ENCODE results near the gene FBXL12. TPM values are rescaled to one million over a fixed set of nuclear protein-coding genes. Genes with fewer than 3 reads are reported as not detected.

The FBXL12 gene
- total and polyA plus RNA-seq, 4 donors = 10.0 to 11.7 (median 10.3) TPM

DNA sequence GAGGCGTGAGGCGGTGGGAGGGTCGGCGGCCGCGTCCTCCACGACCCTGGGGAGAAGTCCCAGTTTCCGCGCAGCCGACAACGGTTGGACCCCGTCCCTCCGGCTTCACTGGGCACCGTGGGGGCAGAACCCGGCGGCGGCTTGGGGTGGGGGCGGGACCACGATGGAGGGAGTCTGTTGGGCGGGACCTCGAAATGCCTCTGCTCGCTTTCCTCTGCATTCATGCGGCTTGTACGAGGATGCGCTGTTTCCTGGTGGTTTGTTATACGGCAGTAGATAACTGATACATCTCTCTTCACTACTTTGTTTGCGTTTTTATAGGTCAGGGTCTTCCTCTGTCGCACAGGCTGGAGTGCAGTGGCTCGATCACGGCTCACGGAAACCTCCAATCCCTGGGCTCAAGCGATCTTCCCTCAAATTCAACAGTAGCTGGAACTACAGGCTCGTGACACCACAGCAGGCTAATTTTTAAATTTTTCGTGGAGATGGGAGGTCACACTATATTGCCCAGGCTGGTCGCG is 25.7 kb downstream of the FBXL12 start:
- H3K36me3 ChIP-seq (ENCODE audit: control insufficient read depth in 4 of 4, insufficient read depth in 3 of 4, low read depth in 1 of 4, low read length in 3 of 4) = no peaks in the 10 kb centered on the region
- H3K4me1 ChIP-seq (ENCODE audit: control insufficient read depth in 4 of 4, insufficient read depth in 4 of 4, low read length in 3 of 4) = peaks cover 0 to 4% (median 1%) of the 10 kb centered on the region in 4 donors
- WGBS = 19% methylated on average over 36 of the region's 36 CpGs
- no peaks in the 10 kb centered on the region for H3K9me3 ChIP-seq (ENCODE audit: control insufficient read depth in 4 of 4, low read length in 3 of 4)
- H3K9ac ChIP-seq (ENCODE audit: low read depth in 1 of 2, low read length in 2 of 2) = peak overlapping the region; percentile 34 to 47
- TF ChIP-seq RAD21 (IDR thresholded peaks at IDR 0.05) (peak in 1 of 2 donors; percentile 2), FOXA2 (IDR thresholded peaks at IDR 0.05) (no peak), TAF1 (conservative IDR thresholded peaks at IDR 0.05) (no peak), HNF4G (IDR thresholded peaks at IDR 0.05) (no peak), EGR1 (IDR thresholded peaks at IDR 0.05; ENCODE audit: low read depth in 2 of 2) (no peak), RXRA (IDR thresholded peaks at IDR 0.05) (no peak)
- TF ChIP-seq, protein P1, sequence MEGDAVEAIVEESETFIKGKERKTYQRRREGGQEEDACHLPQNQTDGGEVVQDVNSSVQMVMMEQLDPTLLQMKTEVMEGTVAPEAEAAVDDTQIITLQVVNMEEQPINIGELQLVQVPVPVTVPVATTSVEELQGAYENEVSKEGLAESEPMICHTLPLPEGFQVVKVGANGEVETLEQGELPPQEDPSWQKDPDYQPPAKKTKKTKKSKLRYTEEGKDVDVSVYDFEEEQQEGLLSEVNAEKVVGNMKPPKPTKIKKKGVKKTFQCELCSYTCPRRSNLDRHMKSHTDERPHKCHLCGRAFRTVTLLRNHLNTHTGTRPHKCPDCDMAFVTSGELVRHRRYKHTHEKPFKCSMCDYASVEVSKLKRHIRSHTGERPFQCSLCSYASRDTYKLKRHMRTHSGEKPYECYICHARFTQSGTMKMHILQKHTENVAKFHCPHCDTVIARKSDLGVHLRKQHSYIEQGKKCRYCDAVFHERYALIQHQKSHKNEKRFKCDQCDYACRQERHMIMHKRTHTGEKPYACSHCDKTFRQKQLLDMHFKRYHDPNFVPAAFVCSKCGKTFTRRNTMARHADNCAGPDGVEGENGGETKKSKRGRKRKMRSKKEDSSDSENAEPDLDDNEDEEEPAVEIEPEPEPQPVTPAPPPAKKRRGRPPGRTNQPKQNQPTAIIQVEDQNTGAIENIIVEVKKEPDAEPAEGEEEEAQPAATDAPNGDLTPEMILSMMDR (IDR thresholded peaks at IDR 0.05; ENCODE audit: low read depth, low read length, missing input control) = no peak
- TF ChIP-seq, protein P2, sequence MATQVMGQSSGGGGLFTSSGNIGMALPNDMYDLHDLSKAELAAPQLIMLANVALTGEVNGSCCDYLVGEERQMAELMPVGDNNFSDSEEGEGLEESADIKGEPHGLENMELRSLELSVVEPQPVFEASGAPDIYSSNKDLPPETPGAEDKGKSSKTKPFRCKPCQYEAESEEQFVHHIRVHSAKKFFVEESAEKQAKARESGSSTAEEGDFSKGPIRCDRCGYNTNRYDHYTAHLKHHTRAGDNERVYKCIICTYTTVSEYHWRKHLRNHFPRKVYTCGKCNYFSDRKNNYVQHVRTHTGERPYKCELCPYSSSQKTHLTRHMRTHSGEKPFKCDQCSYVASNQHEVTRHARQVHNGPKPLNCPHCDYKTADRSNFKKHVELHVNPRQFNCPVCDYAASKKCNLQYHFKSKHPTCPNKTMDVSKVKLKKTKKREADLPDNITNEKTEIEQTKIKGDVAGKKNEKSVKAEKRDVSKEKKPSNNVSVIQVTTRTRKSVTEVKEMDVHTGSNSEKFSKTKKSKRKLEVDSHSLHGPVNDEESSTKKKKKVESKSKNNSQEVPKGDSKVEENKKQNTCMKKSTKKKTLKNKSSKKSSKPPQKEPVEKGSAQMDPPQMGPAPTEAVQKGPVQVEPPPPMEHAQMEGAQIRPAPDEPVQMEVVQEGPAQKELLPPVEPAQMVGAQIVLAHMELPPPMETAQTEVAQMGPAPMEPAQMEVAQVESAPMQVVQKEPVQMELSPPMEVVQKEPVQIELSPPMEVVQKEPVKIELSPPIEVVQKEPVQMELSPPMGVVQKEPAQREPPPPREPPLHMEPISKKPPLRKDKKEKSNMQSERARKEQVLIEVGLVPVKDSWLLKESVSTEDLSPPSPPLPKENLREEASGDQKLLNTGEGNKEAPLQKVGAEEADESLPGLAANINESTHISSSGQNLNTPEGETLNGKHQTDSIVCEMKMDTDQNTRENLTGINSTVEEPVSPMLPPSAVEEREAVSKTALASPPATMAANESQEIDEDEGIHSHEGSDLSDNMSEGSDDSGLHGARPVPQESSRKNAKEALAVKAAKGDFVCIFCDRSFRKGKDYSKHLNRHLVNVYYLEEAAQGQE (IDR thresholded peaks at IDR 0.05) = no peak
- H3K27ac ChIP-seq (ENCODE audit: low read depth in 1 of 2, low read length in 2 of 2) = peak overlapping the region; percentile 74 to 95
- DNase-seq (ENCODE audit: low spot score) = no peak
- no peaks in the 10 kb centered on the region for H3K27me3 ChIP-seq (ENCODE audit: control insufficient read depth in 4 of 4, insufficient read depth in 4 of 4, low read length in 3 of 4)
- H3K4me3 ChIP-seq (ENCODE audit: low read depth in 1 of 3, low read length in 3 of 3) = peak overlapping the region; percentile 84 to 88 (median 85)

DNA sequence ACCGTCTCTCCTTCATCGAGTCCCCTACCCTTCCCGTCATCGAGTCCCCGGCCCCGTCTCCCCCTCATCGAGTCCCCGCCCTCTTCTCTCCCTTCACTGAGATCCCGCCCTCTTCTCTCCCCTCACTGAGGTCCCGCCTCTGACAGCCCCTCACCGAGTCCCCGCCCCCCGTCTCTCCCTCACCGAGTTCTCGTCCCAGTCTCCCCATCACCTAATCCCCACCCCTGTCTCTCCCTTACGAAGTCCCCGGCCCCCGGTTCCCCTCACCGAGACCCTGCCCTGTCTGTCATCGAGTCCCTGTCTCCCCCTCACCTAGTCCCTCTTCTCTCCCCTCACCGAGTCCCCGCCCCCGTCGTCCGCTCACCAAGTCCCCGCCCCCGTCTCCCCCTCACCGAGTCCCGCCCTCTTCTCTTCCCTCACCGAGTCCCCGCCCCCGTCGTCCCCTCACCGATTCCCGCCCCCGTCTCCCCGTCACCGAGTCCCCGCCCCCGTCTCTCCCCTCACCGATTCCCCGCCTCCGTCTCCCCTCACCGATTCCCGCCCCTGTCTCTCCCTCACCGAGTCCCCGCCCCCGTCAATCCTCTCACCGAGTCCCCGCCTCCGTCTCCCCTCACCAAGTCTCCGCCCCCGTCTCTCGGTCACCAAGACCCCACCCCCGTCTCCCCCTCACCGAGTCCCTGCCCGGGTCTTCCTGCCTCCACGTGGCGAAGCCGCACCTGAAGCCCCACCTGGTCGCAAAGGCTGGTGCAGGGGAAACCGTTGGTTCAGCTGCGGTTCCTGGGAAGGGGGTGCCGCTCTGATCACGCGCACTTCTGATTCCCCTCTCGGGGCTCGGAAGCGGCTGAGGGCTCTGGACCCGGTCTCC is 26.4 kb downstream of the FBXL12 start:
- H3K4me3 ChIP-seq (ENCODE audit: low read depth in 1 of 3, low read length in 3 of 3) = peak overlapping the region; percentile 84 to 88 (median 85)
- TF ChIP-seq RAD21 (IDR thresholded peaks at IDR 0.05) (peak in 1 of 2 donors; percentile 19), EGR1 (IDR thresholded peaks at IDR 0.05; ENCODE audit: low read depth in 2 of 2) (peak; percentile 58 to 74), SP1 (IDR thresholded peaks at IDR 0.05) (peak; percentile 42), RXRA (IDR thresholded peaks at IDR 0.05) (no peak)
- TF ChIP-seq, protein P3, sequence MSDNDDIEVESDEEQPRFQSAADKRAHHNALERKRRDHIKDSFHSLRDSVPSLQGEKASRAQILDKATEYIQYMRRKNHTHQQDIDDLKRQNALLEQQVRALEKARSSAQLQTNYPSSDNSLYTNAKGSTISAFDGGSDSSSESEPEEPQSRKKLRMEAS (IDR thresholded peaks at IDR 0.05) = peak; percentile 49
- peaks cover 0 to 4% (median 1%) of the 10 kb centered on the region in 4 donors for H3K4me1 ChIP-seq (ENCODE audit: control insufficient read depth in 4 of 4, insufficient read depth in 4 of 4, low read length in 3 of 4)
- H3K36me3 ChIP-seq (ENCODE audit: control insufficient read depth in 4 of 4, insufficient read depth in 3 of 4, low read depth in 1 of 4, low read length in 3 of 4) = no peaks in the 10 kb centered on the region
- WGBS = 5% methylated on average over 70 of the region's 70 CpGs
- no peaks in the 10 kb centered on the region for H3K27me3 ChIP-seq (ENCODE audit: control insufficient read depth in 4 of 4, insufficient read depth in 4 of 4, low read length in 3 of 4)
- peak; percentile 92 for DNase-seq (ENCODE audit: low spot score)
- H3K9me3 ChIP-seq (ENCODE audit: control insufficient read depth in 4 of 4, low read length in 3 of 4) = no peaks in the 10 kb centered on the region
- H3K9ac ChIP-seq (ENCODE audit: low read depth in 1 of 2, low read length in 2 of 2) = peak overlapping the region; percentile 34 to 47
- H3K27ac ChIP-seq (ENCODE audit: low read depth in 1 of 2, low read length in 2 of 2) = peak overlapping the region; percentile 74 to 95

Measured in liver (tissue), 9 donors.